ENCODE measurements around the gene D2HGDH.
"Not testable (repeated sequence)": the region's sequence is repeated elsewhere in the genome, so short reads cannot be mapped to it uniquely, and the experiment has no call there.

The D2HGDH gene

DNA sequence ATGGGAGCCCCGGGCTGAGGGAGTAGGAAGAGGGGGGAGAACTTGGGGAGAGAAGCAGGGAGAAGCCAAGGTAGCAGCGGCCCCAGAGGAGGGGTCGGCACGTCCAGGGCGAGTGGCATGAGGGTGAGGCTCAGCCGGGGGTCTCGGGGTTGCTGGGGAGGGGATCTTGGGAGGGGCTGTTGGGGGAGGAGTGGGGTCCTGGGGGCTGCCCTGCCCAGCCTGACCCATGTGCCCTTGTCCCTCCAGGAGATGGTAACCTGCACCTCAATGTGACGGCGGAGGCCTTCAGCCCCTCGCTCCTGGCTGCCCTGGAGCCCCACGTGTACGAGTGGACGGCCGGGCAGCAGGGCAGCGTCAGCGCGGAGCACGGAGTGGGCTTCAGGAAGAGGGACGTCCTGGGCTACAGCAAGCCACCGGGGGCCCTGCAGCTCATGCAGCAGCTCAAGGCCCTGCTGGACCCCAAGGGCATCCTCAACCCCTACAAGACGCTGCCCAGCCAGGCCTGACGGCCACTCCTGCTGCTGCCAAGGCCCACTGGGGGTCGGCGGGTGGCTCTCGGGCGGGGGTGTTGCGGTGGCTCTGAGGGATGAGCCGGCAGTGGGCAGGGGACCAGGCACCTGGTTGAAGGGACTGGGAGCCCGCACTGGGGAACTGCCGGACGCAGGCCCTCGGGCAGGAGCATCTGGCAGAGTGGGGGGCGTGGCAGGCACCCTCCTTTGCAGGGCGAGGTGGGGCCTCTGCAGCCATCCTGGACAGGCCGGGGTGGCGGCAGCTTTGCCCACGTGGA lies 33.2 kb downstream of the D2HGDH start:
- in situ Hi-C loops (cut with MboI; ENCODE audit: low sequenced_read_pairs): no loop called here

DNA sequence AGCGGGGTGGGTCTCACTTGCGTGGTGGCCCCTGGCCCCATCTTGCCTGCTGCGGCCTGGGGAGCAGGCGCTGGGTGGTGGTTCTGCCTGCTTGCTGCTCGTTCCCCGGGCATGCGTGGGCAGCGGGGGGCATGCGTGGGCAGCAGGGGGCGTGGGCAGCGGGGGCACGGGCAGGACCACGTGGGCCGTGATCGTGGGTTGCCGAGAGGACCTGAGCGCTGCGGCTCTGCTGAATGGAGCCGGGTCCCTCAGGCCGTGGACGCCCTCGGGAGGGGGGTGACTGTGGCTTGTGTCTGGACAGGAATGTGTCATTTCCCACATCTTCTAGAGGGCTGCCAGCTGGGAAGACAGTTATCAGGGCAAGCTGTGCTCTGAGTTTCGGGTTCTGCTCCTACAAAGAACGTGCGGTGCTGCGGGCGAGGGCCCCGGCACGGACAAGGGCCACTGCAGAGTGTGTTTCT lies 33.9 kb downstream of the D2HGDH start:
- in situ Hi-C loops (cut with MboI; ENCODE audit: low sequenced_read_pairs): no loop called here

DNA sequence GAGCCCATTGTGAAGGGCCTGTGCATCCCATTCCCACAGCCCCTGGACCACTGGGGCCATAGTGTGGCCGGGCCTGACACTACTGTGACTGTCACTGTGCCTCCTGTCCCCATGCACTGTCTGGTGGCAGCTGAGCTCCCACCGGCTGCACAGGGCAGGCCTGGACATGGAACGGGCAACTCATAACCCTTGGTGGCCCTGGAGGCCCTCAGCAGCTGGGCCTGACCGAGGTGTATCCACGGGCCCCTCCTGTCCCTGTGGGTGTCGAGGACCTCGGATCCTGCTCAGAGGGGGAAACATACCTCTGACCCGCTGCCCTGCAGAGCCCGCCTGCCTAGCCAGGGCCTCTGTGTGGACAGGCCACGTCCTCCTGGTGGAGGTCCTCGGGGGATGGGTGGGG lies 34.4 kb downstream of the D2HGDH start:
- in situ Hi-C loops (cut with MboI; ENCODE audit: low sequenced_read_pairs): no loop called here

DNA sequence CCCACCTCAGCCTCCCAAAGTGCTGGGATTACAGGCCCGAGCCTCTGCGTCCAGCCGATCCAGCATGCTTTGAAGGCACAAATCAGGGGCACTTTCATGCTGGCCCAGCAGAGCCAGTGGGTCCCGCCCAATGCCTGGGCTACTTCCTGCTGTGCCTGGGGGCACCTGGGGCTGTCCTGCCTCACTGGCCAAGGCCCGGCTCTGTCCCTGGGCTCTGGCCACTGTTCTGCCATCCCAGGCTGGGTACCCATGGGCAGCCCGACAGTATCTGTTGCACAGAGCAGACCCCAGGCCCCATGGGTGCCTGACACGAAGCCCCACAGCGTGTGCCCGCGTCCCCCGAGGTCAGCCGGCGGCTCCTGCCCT lies 35.4 kb downstream of the D2HGDH start:
- in situ Hi-C loops (cut with MboI; ENCODE audit: low sequenced_read_pairs): no loop called here

DNA sequence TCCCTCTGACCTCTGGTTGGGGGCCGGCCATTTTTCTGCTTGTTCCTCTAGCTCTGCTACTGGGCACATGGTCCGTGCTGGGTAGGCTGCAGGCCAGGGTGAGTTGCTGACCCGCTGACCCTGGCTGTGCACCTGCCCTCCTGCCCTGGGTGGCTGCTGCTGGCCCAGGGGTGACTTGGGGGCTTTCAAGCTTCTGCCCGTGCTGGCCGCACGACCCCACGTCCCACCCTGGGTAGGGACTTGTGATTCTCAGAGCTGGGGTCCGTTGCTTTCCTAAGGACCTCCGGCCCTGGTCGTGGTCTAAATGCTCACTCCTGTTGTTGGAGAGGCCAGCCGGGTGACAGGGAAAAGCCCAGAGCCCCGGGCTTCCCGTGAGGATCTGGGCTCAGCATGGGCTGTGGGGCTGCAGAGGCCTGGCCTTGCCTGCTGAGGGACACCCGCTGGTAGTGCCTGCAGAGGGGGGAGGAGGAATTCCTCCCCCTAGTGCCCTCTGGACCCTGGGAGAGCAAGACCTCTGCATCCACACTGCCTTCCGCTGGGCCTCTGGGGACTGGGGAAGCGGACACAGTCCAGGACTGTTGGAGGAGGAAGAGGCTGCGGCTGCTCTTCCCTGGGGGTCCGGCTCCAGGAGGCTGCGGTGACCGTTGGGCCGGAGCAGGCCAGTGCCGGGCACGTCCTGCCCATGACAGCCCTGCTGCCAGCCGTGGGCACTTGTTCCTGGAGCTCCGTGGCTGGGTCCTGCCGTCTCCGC lies 35.9 kb downstream of the D2HGDH start:
- in situ Hi-C loops (cut with MboI; ENCODE audit: low sequenced_read_pairs): no loop called here

DNA sequence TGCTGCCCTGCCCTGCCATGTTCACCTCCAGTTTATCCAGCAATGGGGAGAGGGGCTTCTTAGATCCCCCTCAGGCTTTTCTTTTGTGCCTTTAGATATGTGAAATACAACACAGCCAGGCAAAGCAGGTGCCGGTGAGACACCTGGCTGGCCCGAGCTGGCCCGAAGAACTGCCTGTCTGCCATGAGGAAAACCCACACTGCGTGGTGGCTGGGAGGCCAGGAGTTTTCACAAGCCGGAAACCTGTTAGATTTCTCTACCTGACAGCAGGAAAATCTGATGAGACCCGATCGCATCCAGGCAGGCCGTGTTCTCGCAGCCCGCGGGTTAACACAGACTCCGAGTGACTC lies 36.5 kb downstream of the D2HGDH start:
- in situ Hi-C loops (cut with MboI; ENCODE audit: low sequenced_read_pairs): no loop called here

DNA sequence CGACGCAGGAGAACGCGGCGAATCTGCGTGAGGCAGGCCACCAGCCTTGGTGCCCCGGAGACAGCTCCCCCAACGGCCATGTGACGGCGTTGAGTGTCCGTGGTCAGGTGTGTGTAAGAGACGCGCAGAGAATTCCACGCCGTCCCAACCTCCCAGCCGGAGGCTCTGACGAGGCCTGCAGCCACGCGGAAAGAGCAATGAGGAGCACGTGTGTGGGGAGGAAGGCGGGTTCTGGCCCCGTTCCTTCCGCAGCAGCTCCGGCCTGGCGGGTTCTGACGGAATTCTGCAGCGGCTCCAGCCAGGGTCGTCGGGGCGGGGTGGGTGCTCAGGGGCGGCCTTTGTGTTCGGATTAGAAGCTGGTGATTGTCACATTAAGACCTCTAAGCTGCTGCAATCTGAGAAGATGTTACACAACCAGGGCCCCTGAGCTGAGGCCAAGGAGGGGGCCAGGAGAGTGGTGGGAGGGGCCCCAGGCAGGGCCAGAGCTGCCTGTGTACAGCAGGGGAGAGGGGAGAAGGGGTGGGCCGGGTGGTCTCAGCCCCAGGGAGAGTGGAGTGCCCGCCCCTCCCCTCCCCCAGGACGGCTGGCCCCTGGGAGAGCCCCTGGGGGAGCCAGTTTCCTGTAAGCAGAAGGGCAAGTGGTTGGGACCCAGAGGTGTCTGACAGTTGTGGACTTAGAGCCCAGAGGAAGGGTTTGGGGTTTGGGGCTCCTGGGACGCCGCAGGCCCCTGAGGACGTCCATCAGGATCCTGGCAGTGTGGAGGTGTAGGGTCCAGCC lies 37.0 kb downstream of the D2HGDH start:
- in situ Hi-C loops (cut with MboI; ENCODE audit: low sequenced_read_pairs): no loop called here

DNA sequence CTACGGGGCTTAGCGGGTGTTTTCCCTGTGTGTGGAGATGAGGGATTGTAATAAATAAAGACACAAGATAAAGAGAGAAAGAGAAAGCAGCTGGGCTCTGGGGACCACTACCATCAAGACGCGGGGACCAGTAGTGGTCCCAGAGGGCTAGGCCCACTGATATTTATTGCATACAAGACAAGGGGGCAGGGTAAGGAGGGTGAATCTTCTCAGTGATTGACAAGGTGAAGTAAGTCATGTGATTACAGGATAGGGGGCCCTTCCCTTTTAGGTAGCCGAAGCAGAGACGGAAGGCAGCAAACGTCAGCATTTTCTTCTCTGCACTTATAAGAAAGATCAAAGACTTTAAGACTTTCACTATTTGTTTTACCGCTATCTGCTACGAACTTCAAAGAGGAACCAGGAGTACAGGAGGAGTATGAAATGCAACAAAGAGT lies 37.7 kb downstream of the D2HGDH start:
- in situ Hi-C loops (cut with MboI; ENCODE audit: low sequenced_read_pairs): no loop called here

DNA sequence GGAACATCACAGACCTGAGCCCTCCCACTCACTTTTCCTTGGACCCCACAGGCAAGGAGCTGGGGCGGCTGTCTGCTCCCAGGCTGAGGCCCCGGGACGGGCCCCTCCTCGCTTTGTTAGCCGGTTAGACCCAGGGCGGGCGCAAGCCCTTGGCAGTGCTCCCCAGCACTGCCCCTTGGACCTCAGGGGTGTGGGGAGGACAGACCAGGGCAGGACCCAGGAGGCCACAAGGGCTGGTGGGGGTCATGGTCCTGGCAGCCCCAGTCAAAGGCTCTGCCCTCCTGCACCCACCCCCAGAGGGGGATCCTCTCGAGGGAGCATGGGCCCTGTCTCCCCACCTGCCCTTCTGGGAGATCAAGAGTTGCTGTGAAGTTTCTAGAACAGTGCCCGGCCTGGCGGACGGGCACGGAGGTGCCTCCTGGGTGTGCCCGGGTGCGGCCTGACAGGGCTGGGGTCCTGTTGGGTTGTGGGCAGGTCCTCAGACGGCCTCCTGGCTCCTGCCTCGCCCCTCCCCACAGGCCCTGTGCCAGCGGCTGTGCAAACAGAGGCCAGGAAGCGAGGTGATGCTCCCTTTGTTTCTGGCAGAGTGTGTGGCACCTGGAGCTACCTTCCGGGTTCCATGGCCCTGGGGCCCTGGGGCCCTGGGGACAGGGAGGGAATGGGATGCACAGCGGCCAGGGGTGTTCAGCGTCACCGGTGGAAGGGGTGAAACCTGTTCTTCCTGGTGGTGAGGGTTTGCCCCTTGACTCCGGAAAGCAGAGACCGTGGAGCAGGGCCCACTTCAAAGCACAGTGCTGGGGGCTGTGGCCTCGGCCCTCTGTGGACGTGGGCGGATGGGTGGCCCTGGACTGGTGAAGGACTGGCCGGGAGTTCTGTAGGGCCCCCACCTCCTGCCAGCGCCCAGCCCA lies 39.3 kb downstream of the D2HGDH start:
- in situ Hi-C loops (cut with MboI; ENCODE audit: low sequenced_read_pairs): no loop called here

DNA sequence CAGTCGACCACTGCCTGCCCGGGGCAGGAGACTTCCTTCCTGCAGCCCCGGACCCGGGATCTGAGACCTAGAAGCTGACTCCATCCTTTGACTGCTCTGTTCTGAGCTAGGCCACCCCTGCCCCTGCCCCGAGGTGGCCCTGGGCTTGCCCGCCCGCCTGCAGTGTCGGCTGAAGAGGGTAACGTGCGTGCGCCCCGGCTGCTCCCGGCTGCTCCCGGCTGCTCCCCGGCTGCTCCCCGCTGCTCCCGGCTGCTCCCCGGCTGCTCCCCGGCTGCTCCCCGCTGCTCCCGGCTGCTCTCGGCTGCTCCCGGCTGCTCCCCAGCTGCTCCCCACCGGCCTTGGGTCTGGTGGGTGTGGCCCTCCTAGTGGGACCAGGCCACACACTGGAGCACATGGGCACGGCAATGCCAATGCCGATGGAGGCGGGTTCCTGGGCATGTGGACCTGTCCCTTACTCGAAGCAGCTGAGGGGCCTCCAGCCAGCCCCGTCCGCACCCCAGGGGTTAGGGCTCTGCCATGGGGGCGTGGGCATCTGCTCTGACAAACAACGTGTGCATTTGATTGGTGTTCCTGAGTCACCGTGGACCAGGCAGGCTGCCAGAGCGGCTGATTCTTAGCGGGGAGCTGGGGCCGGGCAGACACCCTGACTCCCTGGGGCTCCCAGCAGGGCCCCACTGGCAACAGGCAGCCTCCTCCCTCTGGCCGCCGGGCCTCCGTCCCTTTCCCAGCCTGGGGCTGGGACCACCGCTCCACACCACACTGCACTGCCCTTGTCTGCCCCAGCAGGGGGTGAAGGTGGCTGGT lies 40.2 kb downstream of the D2HGDH start:
- in situ Hi-C loops (cut with MboI; ENCODE audit: low sequenced_read_pairs): no loop called here

DNA sequence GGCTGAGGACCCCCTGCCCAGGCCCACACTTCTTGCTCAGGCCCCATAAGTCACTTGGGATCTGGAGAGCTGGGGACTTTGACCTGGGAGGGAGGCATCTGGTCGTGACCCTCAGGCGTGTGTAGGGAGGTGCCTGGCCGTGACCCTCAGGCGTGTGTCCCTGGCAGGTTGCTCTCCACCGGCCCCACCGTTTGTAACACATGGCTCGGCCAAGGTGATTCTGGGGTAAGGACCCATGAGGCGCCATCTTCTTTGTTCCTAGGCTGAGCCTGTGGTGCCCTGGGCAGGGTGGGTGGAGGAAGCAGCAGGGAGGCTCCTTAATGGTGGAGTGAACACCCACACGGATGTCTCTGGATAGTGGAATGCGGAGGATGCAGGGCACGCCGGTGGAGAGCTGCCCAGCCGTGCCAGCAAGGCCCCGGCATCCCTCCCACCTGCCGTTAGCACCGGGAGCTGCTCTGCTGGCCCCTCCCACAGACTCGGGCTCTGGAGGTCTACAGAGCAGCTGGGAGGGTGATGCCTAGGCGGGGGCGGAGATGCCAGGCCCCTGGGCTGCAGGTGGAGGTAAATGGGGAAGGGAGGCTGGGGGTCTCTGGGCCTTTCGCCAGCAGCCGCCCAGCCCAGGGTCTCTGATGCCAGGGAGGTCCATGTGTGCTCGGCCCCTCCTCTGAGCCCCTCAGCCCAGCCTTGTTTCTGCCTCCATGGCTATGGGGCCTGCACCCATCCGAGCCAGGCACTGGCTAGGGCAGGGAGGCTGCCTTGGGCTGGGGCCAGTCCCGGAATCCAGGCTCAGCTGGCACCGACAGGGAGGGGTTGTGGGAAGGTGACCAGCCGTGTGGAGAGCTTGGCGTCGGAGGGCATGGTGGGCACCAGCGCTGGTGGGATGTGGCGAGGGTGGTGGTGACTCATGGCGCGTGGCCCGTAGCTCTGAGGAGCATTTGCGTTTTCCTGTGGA lies 41.1 kb downstream of the D2HGDH start:
- in situ Hi-C loops (cut with MboI; ENCODE audit: low sequenced_read_pairs): no loop called here

DNA sequence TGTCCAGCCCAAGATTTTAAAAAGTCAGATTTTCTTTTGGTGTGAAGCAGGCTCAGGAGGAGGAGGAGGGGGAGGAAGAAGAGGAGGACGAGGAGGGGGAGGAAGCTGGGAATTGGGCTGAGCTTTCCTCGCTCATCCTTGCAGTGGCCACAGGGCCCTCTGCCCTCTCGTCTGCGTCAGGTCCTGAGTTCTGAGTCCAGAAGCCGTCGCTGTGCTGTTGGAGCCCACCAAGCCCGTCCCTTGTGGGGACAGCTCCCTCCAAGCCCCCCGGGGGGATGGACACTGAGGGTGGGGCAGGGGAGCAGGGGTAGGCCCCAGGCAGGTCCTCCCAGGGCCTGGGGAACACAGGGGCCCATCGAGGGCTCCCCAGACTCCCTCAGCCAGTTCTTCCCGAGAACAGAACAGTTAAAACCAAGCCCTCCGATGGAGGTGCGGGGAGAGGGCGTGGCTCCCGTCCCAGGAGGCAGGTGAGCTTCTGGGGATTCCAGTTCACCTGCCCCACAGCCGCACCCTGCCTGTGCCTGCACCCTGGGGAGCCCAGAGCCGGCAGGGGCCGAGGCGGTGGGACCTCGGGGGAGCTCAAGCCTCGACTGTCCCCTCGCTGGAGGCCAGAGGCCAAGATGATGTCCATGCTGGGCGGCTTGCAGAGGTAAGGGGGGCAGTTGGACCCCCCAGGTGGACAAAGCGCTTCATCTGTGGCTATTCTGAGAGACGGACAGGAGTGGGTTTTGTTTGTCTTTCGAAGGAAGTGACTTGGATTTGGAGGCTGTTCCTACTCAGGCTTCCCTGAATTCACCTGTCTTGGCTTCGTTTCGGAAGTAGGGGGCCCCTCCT lies 42.1 kb downstream of the D2HGDH start, which contains the start of gene GAL3ST2:
GAL3ST2 (plus strand) TSS at position 487 of the 834 bp plus-strand sequence; CDS start at position 621, 134 bp downstream.
- in situ Hi-C loops (cut with MboI; ENCODE audit: low sequenced_read_pairs): no loop called here

DNA sequence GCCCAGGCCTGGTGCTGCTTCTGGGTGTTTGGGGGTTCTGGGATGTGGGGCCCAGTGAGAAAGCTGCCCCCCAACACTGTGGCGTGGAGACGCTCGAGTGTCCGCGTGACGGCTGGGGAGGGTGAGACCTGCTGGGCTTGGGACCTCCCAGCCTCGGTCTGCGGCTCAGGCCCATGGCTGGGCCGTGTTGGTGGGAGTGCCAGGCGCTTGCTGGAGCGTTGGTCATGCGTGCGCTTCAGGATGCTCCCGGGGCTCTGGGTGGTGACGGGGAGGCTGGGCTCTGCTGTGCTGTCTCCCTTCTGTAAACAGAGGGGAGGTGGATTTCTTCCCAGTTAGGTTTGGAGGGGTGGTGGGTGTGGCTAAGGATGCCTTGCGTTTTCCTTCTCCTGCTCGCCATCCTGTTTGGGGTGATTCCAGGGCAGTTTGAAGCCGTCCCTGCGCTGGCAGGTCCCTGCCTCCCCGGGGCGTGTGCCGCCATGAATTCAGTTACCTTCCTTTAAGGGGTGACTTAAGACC lies 42.8 kb downstream of the D2HGDH start:
- in situ Hi-C loops (cut with MboI; ENCODE audit: low sequenced_read_pairs): no loop called here

DNA sequence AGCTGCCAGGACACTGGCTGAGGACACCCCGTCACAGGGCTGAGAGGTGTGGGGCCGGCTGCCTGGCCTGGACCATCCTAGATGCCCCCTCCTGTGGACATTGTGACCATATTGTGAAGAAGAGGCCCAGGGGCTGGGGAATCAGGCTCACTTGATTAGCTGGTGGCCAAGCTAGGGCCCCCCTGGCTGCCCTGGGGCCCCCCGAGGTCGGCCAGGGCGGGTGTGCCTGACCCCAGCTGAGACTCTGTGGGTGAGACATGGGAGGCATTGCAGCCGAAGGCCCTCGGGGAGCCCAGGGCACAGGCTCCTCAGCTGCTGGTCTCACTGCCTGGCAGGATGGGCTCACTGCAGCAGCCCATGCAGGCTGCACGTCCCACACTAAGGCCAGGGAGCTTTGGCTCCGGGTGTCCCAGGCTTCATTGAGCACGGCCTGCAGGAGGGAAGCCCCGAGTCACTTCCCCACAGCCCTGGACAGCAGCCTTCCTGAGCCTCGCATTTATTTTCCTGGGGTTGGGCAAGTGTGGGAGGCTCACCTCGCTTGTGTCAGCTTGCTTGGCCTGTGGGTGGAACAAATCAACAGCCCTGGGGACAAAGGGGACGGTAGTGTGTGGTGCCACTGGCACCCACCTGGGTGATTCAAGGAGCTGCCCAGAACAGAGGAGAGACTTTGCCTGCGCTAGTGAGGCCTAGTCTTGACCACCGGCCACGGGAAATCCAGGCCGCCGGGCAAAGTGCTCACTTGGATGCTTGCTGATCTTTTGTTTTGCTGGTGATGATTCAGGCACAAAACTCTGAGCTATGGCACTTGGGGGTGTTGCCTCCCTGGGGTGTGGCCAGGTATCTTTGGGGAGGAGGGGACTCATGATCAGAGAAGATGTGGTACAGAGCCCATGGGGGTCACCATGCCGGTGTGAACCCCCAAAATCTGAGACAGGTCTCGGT lies 43.5 kb downstream of the D2HGDH start:
- in situ Hi-C loops (cut with MboI; ENCODE audit: low sequenced_read_pairs): no loop called here

DNA sequence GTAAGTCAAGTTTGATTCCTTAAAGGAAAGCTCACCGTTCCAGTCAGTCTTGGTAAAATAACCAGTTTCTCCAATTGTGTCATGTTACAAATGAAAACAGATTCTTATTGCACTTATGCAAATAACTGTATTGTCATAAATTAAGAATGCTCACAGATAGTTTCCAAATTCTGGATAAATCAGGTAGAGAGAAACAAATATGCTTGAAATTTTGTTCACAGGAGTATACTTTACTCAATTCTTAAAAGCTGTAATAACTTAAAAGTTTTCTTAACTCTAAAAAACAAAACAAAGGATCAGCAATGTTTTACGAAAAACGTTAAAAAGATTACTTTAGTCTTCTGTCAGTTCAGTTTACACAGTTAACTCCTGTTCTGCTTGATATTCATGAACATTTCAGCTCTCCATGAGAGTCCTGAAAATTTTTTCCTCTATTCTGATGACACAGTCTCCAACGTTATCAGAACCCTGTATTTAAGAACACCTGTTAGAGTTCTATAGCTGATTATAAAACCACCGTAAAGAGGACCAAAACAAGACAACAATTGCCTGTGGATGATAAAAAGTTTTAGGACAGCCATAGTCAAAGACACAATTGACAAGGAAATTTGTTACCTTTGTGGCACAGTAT lies 46.6 kb downstream of the D2HGDH start:
- in situ Hi-C loops (cut with MboI; ENCODE audit: low sequenced_read_pairs): no loop called here

DNA sequence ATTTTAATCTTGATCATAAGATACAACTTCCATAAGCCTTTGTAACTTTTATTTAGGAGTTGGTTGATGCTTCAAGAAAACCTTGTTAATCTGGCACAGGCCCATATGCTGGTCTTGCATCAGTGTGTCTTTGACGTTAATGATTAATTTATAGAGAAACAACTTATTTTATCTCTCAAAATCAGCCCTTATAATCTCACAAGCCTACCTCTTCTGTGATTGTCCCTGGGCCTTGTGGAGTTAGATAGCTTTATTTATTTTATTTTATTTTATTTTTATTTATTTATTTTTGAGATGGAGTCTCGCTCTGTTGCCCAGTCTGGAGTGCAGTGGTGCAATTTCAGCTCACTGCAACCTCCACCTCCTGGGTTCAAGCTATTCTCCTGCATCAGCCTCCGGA lies 47.6 kb downstream of the D2HGDH start:
- in situ Hi-C loops (cut with MboI; ENCODE audit: low sequenced_read_pairs): not testable (repeated sequence)
